Urothelium cell line (cell line): Measurements from ENCODE around the gene SPRTN.
A peak's percentile ranks its signal among the peaks of the same experiment; 100 is the strongest.

ENCODE experiments used
- DNase-seq: peaks from one replicate; pipeline ENCODE4 v3.0.0; 2011; ENCODE audit warnings: low spot score, mixed read lengths
- FAIRE-seq: peaks from 2 replicates; lab custom pipeline; 2011; peaks lifted over from hg19 to GRCh38; lab: Jason Lieb, UNC

SPRTN gene

DNA sequence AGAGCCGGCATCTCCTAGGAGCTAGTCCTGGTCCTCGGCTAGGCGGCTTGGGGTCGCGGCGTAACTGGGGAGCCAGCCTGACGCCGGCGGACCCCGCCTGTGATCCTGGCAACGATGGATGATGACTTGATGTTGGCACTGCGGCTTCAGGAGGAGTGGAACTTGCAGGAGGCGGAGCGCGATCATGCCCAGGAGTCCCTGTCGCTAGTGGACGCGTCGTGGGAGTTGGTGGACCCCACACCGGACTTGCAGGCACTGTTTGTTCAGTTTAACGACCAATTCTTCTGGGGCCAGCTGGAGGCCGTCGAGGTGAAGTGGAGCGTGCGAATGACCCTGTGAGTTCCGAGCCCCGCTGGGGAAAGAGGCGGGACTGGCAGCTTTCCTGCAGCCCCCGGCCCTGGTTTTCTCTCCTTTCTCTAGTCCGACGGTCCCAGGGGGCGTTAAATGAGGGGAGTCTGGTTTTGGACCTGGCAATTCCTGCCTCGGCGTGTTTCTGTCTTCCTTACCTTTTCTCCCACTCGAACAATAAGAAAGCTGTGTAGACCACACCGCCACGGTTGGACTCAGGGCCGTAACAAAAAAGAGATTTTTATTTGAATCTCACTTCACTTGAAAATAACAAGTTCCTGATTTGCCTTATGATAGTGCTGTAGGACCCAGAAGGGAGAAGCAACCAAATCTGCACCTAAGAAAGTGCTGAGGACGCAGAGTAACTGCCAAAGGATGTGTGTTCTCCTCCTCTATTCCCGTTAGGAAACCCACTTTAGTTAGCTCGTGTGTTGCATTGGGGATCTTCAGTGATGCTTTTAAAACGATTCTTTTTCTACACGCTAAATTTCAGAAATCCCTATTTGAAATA is at the start of gene SPRTN:
Gene SPRTN (plus strand): TSS at position 24 of the 859 bp plus-strand sequence. CDS start 91 bp downstream, at position 115.
- FAIRE-seq (no peak), DNase-seq (peak; percentile 93)

GRCh38 chr1:231295938-231296337 is 42.2 kb upstream of the SPRTN start:
- FAIRE-seq (no peak), DNase-seq (no peak)

DNA sequence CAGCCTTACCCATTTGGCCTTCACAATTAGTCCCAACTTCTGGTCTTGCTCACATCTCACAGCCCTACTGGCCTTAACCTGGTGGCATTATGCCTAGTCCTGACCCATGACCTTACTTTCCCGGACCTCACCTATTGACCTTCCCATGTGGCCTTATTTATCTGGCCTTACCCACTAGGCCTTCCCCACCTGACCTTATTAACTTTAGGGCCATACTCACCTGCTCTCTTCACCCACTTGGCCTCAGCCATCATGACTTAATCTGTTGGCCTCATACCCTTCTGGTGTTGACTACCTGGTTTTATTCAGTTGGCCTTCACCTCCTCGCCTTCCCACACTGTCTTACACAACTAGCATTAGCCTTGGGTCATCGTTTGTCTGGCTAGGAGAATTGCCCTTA is 36.1 kb upstream of the SPRTN start:
- FAIRE-seq, result no peak

GRCh38 chr1:231310391-231310934 is 27.6 kb upstream of the SPRTN start:
- no peak for DNase-seq
- no peak for FAIRE-seq

More for the DNA sequence above, 36.1 kb upstream of the SPRTN start:
- DNase-seq, result no peak

DNA sequence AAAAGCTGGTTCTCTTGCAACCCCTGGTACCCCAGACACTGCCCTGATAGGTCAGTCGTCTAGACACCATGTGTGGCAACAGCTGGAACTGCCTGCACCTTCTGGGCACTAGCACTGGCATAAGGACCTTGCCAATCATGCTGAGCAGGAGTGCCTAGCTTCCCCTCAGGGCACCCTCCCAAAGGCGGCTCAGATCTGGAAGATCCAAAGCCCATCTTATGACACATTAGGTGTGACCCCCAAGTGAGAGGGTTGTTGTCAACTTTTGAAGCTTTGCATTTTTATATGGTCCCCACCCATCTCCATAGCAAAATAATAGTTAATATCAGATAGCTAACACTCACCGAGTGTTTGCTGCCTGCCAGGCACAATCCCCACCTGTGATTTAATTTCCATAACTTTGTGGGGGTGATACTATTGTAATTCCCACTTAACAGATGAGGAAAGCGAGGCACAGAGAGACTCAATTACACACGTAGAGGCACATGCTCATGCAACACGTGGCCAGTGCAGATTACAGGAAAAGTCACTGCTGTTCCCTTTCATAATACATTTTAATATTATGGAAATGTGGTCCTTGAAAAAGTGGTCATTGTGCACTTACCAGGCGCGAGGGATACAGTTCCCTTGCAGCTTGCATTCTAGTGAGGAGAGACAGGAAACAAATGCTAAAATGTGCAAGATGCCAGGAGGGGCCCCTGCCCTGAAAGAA is 26.2 kb upstream of the SPRTN start:
- DNase-seq (no peak), FAIRE-seq (no peak)

GRCh38 chr1:231312432-231312788 is 25.7 kb upstream of the SPRTN start:
- no peak for FAIRE-seq
- DNase-seq, result no peak

GRCh38 chr1:231313661-231314060 is 24.4 kb upstream of the SPRTN start:
- DNase-seq, result no peak
- no peak for FAIRE-seq

DNA sequence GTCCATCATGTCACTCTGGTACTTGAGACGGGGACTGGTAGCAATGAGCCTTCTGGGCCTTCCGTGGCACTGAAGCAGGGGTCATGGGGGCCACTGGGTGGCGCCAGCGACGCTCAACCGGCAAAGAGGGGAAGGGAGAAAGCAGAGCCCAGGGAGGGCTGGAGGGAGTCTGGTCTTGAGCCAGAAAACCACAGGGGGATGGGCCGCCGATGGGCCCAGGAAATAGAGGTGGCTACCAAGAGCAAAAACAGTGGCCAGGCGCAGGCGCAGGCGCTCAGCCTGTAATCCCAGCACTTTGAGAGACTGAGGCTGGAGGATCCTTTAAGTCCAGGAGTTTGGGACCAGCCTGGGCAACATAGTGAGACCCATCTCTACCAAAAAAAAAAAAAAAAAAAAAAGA is 22.2 kb upstream of the SPRTN start:
- DNase-seq, result peak; percentile 25

GRCh38 chr1:231317306-231318014 is 20.6 kb upstream of the SPRTN start:
- FAIRE-seq, result no peak

More for the DNA sequence above, 22.2 kb upstream of the SPRTN start:
- no peak for FAIRE-seq

GRCh38 chr1:231318015-231318355 is 20.1 kb upstream of the SPRTN start:
- no peak for FAIRE-seq
- no peak for DNase-seq

More at GRCh38 chr1:231317306-231318014, 20.6 kb upstream of the SPRTN start:
- DNase-seq, result no peak

GRCh38 chr1:231318568-231318967 is 19.5 kb upstream of the SPRTN start:
- no peak for DNase-seq
- FAIRE-seq, result no peak

GRCh38 chr1:231319080-231319479 is 19.0 kb upstream of the SPRTN start:
- FAIRE-seq (no peak), DNase-seq (no peak)

DNA sequence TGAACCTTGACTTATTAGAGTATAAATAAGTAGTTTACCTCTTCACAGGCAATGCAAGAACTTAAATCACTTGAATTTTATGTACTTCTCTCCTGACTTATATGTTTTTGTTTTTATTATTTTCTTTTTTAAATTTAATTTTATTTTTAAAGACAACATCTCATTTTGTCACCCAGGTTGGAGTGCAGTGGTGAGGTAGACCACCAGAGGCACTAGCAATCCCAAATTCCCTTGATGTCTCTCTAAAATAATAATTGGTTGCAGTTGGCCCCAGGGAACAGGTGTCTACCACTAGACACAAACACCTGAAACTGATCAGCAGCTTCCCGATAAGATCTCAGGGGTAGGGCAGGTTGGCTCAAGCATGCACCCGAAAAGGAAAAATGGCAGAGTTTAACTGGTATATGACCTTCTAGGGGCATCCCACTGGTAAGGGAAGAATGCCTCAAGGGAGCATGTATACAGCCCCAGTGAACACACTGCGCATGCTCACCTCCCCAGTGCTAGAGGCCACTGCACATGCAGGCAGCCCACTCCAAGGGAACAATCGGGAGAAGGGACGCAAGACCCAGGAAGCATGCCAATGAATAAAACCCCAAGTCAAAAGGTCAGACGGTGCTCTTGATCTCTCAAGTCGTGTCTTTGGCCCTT is 15.1 kb upstream of the SPRTN start:
- DNase-seq (no peak), FAIRE-seq (no peak)

DNA sequence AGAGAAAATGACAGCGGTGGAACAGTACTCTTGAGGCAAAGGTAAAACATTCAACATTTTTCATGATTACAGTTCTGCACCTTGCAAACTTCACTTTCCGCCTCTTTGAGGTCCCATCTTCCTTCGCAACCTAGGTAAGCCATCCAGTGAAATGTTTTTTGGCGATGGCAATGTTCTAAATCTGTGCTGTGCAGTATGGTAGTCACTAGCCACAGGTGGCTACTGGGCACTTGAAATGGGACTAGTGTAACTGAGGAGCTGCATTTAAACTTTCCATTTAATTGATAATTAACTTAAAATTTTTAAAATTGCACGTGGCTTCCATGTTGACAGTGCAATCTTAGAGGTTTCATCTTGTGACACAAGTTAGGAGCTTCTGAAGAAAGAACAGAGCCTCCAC is 13.4 kb upstream of the SPRTN start:
- no peak for FAIRE-seq
- no peak for DNase-seq

DNA sequence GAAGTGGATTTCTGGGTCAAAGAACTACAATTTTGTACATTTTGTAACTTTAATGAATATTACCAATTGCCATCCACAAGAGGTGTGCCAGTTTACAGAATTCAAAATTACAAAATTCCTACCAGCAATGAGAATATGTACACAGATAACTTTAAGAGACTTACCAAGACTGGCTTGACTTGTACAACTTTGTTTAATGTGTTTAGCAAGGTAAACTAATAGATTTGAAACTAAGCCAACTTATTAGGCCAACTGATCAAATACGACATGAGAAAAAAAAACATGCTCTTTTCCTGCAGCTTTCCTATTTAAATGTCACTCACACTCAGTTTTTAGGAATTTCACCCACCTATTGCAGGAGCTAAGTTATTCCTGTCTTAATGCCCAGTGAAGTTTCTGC is 11.8 kb upstream of the SPRTN start:
- no peak for DNase-seq
- FAIRE-seq, result no peak

GRCh38 chr1:231327617-231328016 is 10.5 kb upstream of the SPRTN start:
- FAIRE-seq, result no peak
- DNase-seq, result no peak

- DNase-seq (no peak), FAIRE-seq (no peak)
Observed at GRCh38 chr1:231329483-231329882, 8.6 kb upstream of the SPRTN start.

GRCh38 chr1:231332761-231333160 is 5.3 kb upstream of the SPRTN start:
- FAIRE-seq (no peak), DNase-seq (no peak)

DNA sequence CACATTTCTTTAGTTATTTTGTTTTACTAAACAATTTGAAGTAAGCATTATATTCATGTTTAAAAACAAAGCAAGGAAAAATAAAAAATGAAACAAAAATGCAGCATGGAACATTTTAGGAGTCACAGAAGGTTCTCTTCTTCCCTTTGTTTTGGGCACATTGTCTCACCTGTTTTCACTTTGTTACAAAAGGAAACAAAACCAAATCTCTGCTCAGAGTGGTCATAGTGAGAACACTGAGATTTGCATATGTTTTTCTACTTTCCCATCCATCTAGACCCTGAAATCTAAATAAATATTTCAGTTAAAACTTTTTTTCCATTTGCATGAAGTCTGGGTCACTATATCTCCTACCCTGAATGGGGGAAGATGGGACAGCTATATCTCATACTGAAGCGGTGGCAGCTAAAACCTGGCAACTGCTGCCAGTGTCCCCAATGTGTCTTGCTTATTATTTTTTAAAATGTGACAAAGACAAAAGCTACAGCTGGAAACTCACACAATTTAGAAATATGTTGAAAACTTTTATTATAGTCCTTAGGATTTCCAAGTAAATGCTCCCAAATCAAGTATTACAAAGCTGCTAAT is 3.9 kb upstream of the SPRTN start:
- FAIRE-seq (no peak), DNase-seq (no peak)

DNA sequence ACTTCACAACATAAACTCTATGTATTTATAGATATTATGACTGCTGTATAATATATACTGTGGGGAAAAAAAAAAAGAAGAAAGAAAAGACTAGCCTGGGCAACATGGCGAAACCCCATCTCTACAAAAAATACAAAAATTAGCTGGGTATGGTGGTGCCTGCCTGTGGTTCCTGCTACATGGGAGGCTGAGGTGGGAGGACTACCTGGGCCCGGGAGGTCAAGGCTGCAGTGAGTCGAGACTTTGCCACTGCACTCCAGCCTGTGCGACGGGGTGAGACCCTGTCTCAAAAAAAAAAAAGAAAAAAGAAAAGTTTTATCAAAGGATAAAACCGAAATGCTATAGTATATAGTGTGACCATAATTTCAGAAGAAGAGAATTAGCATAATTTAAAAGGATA is 3.1 kb upstream of the SPRTN start:
- DNase-seq, result no peak
- no peak for FAIRE-seq
